Erythroblast (primary cell): Measurements from ENCODE around the gene GARRE1.

Experiments used
- DNase-seq, 2 experiments: peaks; one replicate each; lab custom pipeline; 2025; lab: John Stamatoyannopoulos, UW
- GATA1 ChIP-seq: IDR thresholded peaks from 2 replicates; pipeline ENCODE4 v1.6.1; 2011; ENCODE audit warnings: low read depth, mild to moderate bottlenecking, control low read depth, low read length, moderate library complexity
- POLR2A ChIP-seq: IDR thresholded peaks from 2 replicates; pipeline ENCODE4 v1.6.1; 2011; ENCODE audit warnings: mild to moderate bottlenecking, low read length

Gene GARRE1

GRCh38 chr19:34282611-34283519 lies 28.5 kb downstream of the GARRE1 start:
- TF ChIP-seq POLR2A, result no peak
- no peak for TF ChIP-seq GATA1
- DNase-seq, result no peak

GRCh38 chr19:34284505-34284904 lies 30.2 kb downstream of the GARRE1 start:
- DNase-seq, result no peak
- TF ChIP-seq GATA1 (no peak), POLR2A (no peak)

GRCh38 chr19:34287662-34288140 lies 33.3 kb downstream of the GARRE1 start:
- no peak for DNase-seq
- TF ChIP-seq POLR2A (no peak), GATA1 (no peak)

- TF ChIP-seq POLR2A (no peak), GATA1 (no peak)
- DNase-seq, result no peak
Observed at GRCh38 chr19:34288381-34288780, 34.0 kb downstream of the GARRE1 start.

- no peak for DNase-seq
- no peak for TF ChIP-seq GATA1
- TF ChIP-seq POLR2A, result no peak
Observed at GRCh38 chr19:34291235-34291634, 36.9 kb downstream of the GARRE1 start.

GRCh38 chr19:34295103-34295502 lies 40.7 kb downstream of the GARRE1 start:
- TF ChIP-seq POLR2A, result no peak
- TF ChIP-seq GATA1, result no peak
- no peak for DNase-seq

GRCh38 chr19:34298891-34299520 lies 44.7 kb downstream of the GARRE1 start:
- TF ChIP-seq GATA1, result no peak
- no peak for TF ChIP-seq POLR2A

GRCh38 chr19:34299576-34299975 lies 45.2 kb downstream of the GARRE1 start:
- no peak for DNase-seq

More at GRCh38 chr19:34298891-34299520, 44.7 kb downstream of the GARRE1 start:
- no peak for DNase-seq

GRCh38 chr19:34300380-34300779 lies 46.0 kb downstream of the GARRE1 start:
- TF ChIP-seq POLR2A (no peak), GATA1 (no peak)

More at GRCh38 chr19:34299576-34299975, 45.2 kb downstream of the GARRE1 start:
- TF ChIP-seq POLR2A (no peak), GATA1 (no peak)

GRCh38 chr19:34300962-34301361 lies 46.6 kb downstream of the GARRE1 start:
- DNase-seq, result no peak
- no peak for TF ChIP-seq GATA1
- no peak for TF ChIP-seq POLR2A

More at GRCh38 chr19:34300380-34300779, 46.0 kb downstream of the GARRE1 start:
- DNase-seq, result no peak
